ENCODE measurements around the gene ANO9.
"Not testable (repeated sequence)": the region's sequence is repeated elsewhere in the genome, so short reads cannot be mapped to it uniquely, and the experiment has no call there.

ANO9 gene

GRCh38 chr11:399731-400211, 42.0 kb downstream of the ANO9 start:
- no peak for DNase-seq

GRCh38 chr11:398826-399225, 43.0 kb downstream of the ANO9 start:
- DNase-seq, result no peak

GRCh38 chr11:396948-397548, 44.8 kb downstream of the ANO9 start:
- DNase-seq, result peak; percentile 73

- DNase-seq, result peak; percentile 40
These were observed 45.3 kb downstream of the ANO9 start for GRCh38 chr11:396511-396947.

- no peak for DNase-seq
These were observed 45.9 kb downstream of the ANO9 start for GRCh38 chr11:395866-396265.

GRCh38 chr11:394858-395655, 46.8 kb downstream of the ANO9 start:
- no peak for DNase-seq

GRCh38 chr11:394034-394857, 47.6 kb downstream of the ANO9 start, which contains the start of gene PKP3:
Gene PKP3 (plus strand): TSS chr11:394209. CDS start chr11:394293, 84 bp downstream.
- DNase-seq, result no peak

- DNase-seq, result no peak
These were observed 48.4 kb downstream of the ANO9 start for GRCh38 chr11:393219-394033.

GRCh38 chr11:392102-392777, 49.6 kb downstream of the ANO9 start:
- no peak for DNase-seq

GRCh38 chr11:391117-392017, 50.4 kb downstream of the ANO9 start:
- DNase-seq, result no peak

GRCh38 chr11:390175-390574, 51.6 kb downstream of the ANO9 start:
- DNase-seq, result no peak

- not testable (repeated sequence) for DNase-seq
These were observed 52.4 kb downstream of the ANO9 start for GRCh38 chr11:389369-389768.

GRCh38 chr11:387193-387793, 54.5 kb downstream of the ANO9 start:
- no peak for DNase-seq

GRCh38 chr11:386483-386882, 55.3 kb downstream of the ANO9 start:
- DNase-seq, result no peak

GRCh38 chr11:385594-386351, 56.0 kb downstream of the ANO9 start:
- no peak for DNase-seq

- DNase-seq, result no peak
These were observed 57.3 kb downstream of the ANO9 start for GRCh38 chr11:384511-384910.

- no peak for DNase-seq
These were observed 58.4 kb downstream of the ANO9 start for GRCh38 chr11:383431-383830.

- no peak for DNase-seq
These were observed 59.7 kb downstream of the ANO9 start for GRCh38 chr11:382081-382629.

- no peak for DNase-seq
These were observed 60.2 kb downstream of the ANO9 start for GRCh38 chr11:381501-382072.

All from CD4-positive, alpha-beta T cell treated with Interleukin-6 for 4 hours (primary cell).